ENCODE results near the gene RIN1. TPM values are rescaled to one million over a fixed set of nuclear protein-coding genes. Genes with fewer than 3 reads are reported as not detected.

RIN1 gene
- total and polyA plus RNA-seq, 2 of the 13 experiments (the other 11 are each of a cell fraction or from before 2014, with no cell fraction given): 2.4 to 4.1 TPM

DNA sequence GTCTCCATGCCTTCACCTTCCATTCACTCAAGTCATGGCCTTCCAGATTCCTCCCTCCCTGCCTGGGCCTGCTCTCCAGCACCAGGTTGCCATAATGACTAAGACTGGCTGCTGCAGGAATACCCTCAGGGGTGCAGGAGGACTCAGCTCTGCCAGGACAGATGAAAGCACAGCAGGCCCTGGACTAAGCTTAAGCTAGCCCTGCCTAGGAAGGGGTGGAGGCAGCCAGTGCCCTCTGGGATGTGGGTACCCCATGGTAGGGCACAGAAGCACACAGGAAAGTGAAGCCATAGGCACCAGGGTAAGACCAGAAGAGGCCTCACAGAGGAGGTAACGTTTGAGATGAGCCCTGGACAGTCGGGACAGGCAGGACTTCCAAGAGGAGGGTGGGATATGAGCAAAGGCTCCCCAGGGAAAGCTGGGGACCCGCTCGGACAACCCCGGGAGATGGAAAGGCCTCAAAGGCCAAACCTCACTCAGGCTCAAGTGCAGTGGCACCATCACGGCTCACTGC lies 3.0 kb upstream of the RIN1 start (continued):
- TF ChIP-seq ARID2 (CRISPR knock-in tag; IDR thresholded peaks at IDR 0.05; ENCODE audit: borderline replicate concordance) (no peak), MED1 (CRISPR knock-in tag; IDR thresholded peaks at IDR 0.05) (no peak), SP1 (IDR thresholded peaks at IDR 0.05) (no peak), SP1 (CRISPR knock-in tag; IDR thresholded peaks at IDR 0.05) (no peak), ZNF777 (CRISPR knock-in tag; IDR thresholded peaks at IDR 0.05) (no peak), ZNF766 (CRISPR knock-in tag; IDR thresholded peaks at IDR 0.05; ENCODE audit: borderline replicate concordance) (no peak)

DNA sequence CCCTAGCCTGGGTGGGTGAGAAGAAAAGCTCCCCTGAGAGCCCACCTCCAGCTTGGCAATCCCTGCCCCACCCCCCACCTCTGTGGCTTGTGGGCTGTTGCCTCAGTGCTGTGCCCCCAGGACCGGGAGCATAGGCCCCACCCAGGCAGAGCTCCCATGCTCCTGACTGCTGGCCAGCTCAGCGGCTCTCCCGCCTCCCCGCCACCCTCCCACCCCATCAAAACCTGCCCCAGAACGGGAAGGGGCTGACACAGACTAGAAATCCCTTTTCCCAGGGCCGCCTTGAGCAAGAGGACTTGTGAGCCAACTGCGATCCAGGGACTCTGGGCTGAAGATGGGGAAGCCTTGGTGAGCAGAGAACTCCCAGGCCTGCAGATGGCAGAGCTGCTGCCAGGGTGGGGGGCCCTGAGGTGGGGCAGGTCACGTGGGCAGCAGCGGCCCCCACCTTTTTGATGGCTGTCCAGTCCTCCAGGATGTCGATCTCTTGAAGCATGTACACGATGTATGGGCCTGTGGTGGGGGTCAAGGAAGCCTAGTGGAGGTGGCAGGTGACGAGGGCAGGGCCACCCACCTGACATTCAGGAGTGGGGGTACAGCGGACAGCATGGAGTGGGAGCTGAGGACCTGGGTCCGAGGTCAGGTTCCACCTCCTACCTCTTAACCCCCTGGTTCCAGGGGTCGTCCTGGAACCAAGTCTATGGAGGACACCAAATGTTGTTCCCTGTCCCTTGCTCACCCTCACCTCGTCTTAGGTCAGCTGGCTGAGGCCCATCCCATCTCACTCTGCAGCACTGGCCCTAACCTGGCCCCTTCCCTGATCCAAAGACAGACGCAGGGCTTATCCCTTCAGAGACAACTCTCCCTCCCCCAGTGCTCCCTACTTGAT lies 2.3 kb upstream of the RIN1 start:
- H3K4me2 ChIP-seq (ENCODE audit: low read depth, low read length): no peak overlapping the region
- no TSS peak for BruUV-seq (replicated peaks)
- no peak overlapping the region for H3K27ac ChIP-seq (ENCODE audit: extremely low read length, insufficient read depth, low read length)
- WGBS (ENCODE audit: low lambda C conversion rate): 90% methylated on average over 9 of the region's 17 CpGs
- ChIA-PET CTCF (ENCODE audit: low intra/inter-chr PET ratio, low total read pairs) (no interaction called here), POLR2A (interaction anchor here (1.1 to 1.3 kb wide), 2 partner anchors 26 to 49 kb away, joined by 3 to 5 read pairs; partner anchors contain the start of gene YIF1A)
- H3K9me3 ChIP-seq (ENCODE audit: low read length): no peaks in the 10 kb centered on the region
- FAIRE-seq: no peak
- ATAC-seq: no peak
- H2AFZ ChIP-seq (ENCODE audit: low read length): no peak overlapping the region
- H3K4me1 ChIP-seq (ENCODE audit: insufficient read depth, low read length): peaks cover 25% of the 10 kb centered on the region
- H3K9ac ChIP-seq (ENCODE audit: insufficient read depth, low read depth, low read length): no peak overlapping the region
- H3K4me3 ChIP-seq (replicated peaks in 1 of 3; ENCODE audit: insufficient read depth in 1 of 3, low read depth in 2 of 3, low read length in 3 of 3): no peak overlapping the region
- H3K79me2 ChIP-seq (ENCODE audit: insufficient read depth, low read length): peaks cover 5% of the 10 kb centered on the region
- DNase-seq (ENCODE audit: low spot score): no peak
- TF ChIP-seq ZKSCAN5 (CRISPR knock-in tag; IDR thresholded peaks at IDR 0.05): no peak
- TF ChIP-seq NFKBIZ (CRISPR knock-in tag; IDR thresholded peaks at IDR 0.05): no peak
- no peak for TF ChIP-seq PAWR (CRISPR knock-in tag; IDR thresholded peaks at IDR 0.05; ENCODE audit: borderline replicate concordance)
- no peak for TF ChIP-seq DMAP1 (CRISPR knock-in tag; IDR thresholded peaks at IDR 0.05)
- TF ChIP-seq, protein P1, sequence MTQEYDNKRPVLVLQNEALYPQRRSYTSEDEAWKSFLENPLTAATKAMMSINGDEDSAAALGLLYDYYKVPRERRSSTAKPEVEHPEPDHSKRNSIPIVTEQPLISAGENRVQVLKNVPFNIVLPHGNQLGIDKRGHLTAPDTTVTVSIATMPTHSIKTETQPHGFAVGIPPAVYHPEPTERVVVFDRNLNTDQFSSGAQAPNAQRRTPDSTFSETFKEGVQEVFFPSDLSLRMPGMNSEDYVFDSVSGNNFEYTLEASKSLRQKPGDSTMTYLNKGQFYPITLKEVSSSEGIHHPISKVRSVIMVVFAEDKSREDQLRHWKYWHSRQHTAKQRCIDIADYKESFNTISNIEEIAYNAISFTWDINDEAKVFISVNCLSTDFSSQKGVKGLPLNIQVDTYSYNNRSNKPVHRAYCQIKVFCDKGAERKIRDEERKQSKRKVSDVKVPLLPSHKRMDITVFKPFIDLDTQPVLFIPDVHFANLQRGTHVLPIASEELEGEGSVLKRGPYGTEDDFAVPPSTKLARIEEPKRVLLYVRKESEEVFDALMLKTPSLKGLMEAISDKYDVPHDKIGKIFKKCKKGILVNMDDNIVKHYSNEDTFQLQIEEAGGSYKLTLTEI (CRISPR knock-in tag; conservative IDR thresholded peaks at IDR 0.05): no peak
- no peak for TF ChIP-seq SALL2 (CRISPR knock-in tag; IDR thresholded peaks at IDR 0.05)
- peaks cover 19 to 29% of the 10 kb centered on the region in 2 experiments; a peak in 4 of 5 replicates for H3K36me3 ChIP-seq (replicated peaks in 1 of 2; ENCODE audit: control insufficient read depth in 1 of 2, insufficient read depth in 2 of 2, low read length in 2 of 2)
- intact Hi-C loops (cut with micrococcal nuclease; ENCODE audit: unreplicated experiment): no loop called here
- no peaks in the 10 kb centered on the region for H4K20me1 ChIP-seq (ENCODE audit: insufficient read depth, low read length)
- no peaks in the 10 kb centered on the region for H3K27me3 ChIP-seq (ENCODE audit: control insufficient read depth in 1 of 2, insufficient read depth in 2 of 2, low read length in 2 of 2)
- in situ Hi-C loops (cut with HindIII; ENCODE audit: extremely low pct_ligation_motif_present, low pct_unique_long_range_greater_than_20kb): no loop called here

Measured in HepG2 (cell line).